Mesenchymal stem cell (in vitro differentiated cells and primary cell): ENCODE data around the gene TEX12.

Experiments
- DNase-seq: peaks from one replicate; pipeline ENCODE4 v3.0.0-alpha.2; 2013
- H2AFZ ChIP-seq: one replicate; pipeline ENCODE4 v1.6.1; 2013; ENCODE audit warnings: low read depth, mild to moderate bottlenecking, control low read depth, inconsistent platforms, low read length, moderate library complexity
- H2AK5ac ChIP-seq: 2 replicates; pipeline ENCODE4 v1.6.1; 2013; ENCODE audit warnings: low read length, moderate library complexity, mild to moderate bottlenecking, inconsistent platforms; ENCODE audit not compliant: severe bottlenecking
- H2BK120ac ChIP-seq: one replicate; pipeline ENCODE4 v1.6.1; 2013; ENCODE audit warnings: low read depth, mild to moderate bottlenecking, inconsistent platforms, low read length, moderate library complexity
- H2BK12ac ChIP-seq, 2 experiments: one replicate each; pipeline ENCODE4 v1.6.1; 2013; ENCODE audit warnings: inconsistent platforms in 2 of 2, low read length in 2 of 2, mild to moderate bottlenecking in 2 of 2, moderate library complexity in 2 of 2, control low read depth in 1 of 2
- H2BK15ac ChIP-seq: one replicate; pipeline ENCODE4 v1.6.1; 2013; ENCODE audit warnings: mild to moderate bottlenecking, low read depth, inconsistent platforms; ENCODE audit not compliant: poor library complexity, severe bottlenecking
- H2BK5ac ChIP-seq: 2 replicates; pipeline ENCODE4 v1.6.1; 2013; ENCODE audit warnings: low read depth, mild to moderate bottlenecking, low read length, control low read depth, inconsistent platforms; ENCODE audit not compliant: poor library complexity, severe bottlenecking
- H3K14ac ChIP-seq, 2 experiments: one replicate each; pipeline ENCODE4 v1.6.1; 2013; ENCODE audit warnings: inconsistent platforms in 2 of 2, low read length in 2 of 2, control low read depth in 1 of 2, mild to moderate bottlenecking in 1 of 2, moderate library complexity in 1 of 2
- H3K18ac ChIP-seq, 2 experiments: one replicate each; pipeline ENCODE4 v1.6.1; 2013; ENCODE audit warnings: inconsistent platforms in 2 of 2, low read length in 2 of 2, control low read depth in 1 of 2, low read depth in 1 of 2, mild to moderate bottlenecking in 1 of 2
- H3K23ac ChIP-seq, 2 experiments: one replicate each; pipeline ENCODE4 v1.6.1; 2013; ENCODE audit warnings: inconsistent platforms in 2 of 2, low read length in 2 of 2, mild to moderate bottlenecking in 2 of 2, moderate library complexity in 2 of 2, control low read depth in 1 of 2
- H3K27ac ChIP-seq: 2 replicates; pipeline ENCODE4 v1.5.1; 2013; ENCODE audit warnings: mild to moderate bottlenecking, moderate library complexity, low read length, control low read depth, inconsistent platforms; ENCODE audit not compliant: poor library complexity, severe bottlenecking
- H3K27me3 ChIP-seq, 2 experiments: 2 replicates each; pipeline versions ENCODE4 v1.6.1 to v1.7.0; 2013; ENCODE audit warnings: low read length in 2 of 2, mild to moderate bottlenecking in 2 of 2, moderate library complexity in 2 of 2, control low read depth in 1 of 2, inconsistent platforms in 1 of 2; ENCODE audit not compliant: control insufficient read depth in 1 of 2, insufficient read depth in 1 of 2
- H3K36me3 ChIP-seq, 2 experiments: 2 replicates each; pipeline versions ENCODE4 v1.6.1 to v1.7.0; 2013; ENCODE audit warnings: low read length in 2 of 2, control low read depth in 1 of 2, inconsistent platforms in 1 of 2, low read depth in 1 of 2, mild to moderate bottlenecking in 1 of 2; ENCODE audit not compliant: insufficient read depth in 2 of 2, control insufficient read depth in 1 of 2
- H3K4ac ChIP-seq, 2 experiments: one replicate each; pipeline ENCODE4 v1.6.1; 2013; ENCODE audit warnings: inconsistent platforms in 2 of 2, low read length in 2 of 2, mild to moderate bottlenecking in 2 of 2, moderate library complexity in 2 of 2, control low read depth in 1 of 2, low read depth in 1 of 2
- H3K4me1 ChIP-seq: 2 replicates; pipeline ENCODE4 v1.6.1; 2013; ENCODE audit warnings: low read depth, low read length, control low read depth; ENCODE audit not compliant: control insufficient read depth, insufficient read depth
- H3K4me2 ChIP-seq: 2 replicates; pipeline ENCODE4 v1.6.1; 2013; ENCODE audit warnings: low read length, mild to moderate bottlenecking, inconsistent platforms; ENCODE audit not compliant: poor library complexity, severe bottlenecking
- H3K4me3 ChIP-seq, 2 experiments: 2 replicates each; pipeline versions ENCODE4 v1.5.1 to v1.7.0; 2013; ENCODE audit warnings: low read length in 2 of 2, mild to moderate bottlenecking in 2 of 2, control low read depth in 1 of 2, low read depth in 1 of 2; ENCODE audit not compliant: insufficient read depth in 1 of 2
- H3K79me1 ChIP-seq: replicated peaks from 2 replicates; pipeline ENCODE4 v1.6.1; 2013; ENCODE audit warnings: mild to moderate bottlenecking, control low read depth, low read length, inconsistent platforms; ENCODE audit not compliant: poor library complexity, severe bottlenecking
- H3K9ac ChIP-seq: 2 replicates; pipeline ENCODE4 v1.7.0; 2013; ENCODE audit warnings: mild to moderate bottlenecking, low read length, moderate library complexity
- H3K9me3 ChIP-seq: 2 replicates; pipeline ENCODE4 v1.7.0; 2013; ENCODE audit warnings: mild to moderate bottlenecking, low read length; ENCODE audit not compliant: control insufficient read depth
- H4K8ac ChIP-seq: one replicate; pipeline ENCODE4 v1.6.1; 2013; ENCODE audit warnings: inconsistent platforms, mild to moderate bottlenecking, low read length, moderate library complexity
- H4K91ac ChIP-seq: one replicate; pipeline ENCODE4 v1.6.1; 2013; ENCODE audit warnings: mild to moderate bottlenecking, low read length, inconsistent platforms
- WGBS: methylation state at CpG from one replicate; pipeline ENCODE4 v1.1.7; 2013; ENCODE audit warnings: mixed read lengths; 5-methylcytosine and 5-hydroxymethylcytosine counted together

The TEX12 gene

DNA sequence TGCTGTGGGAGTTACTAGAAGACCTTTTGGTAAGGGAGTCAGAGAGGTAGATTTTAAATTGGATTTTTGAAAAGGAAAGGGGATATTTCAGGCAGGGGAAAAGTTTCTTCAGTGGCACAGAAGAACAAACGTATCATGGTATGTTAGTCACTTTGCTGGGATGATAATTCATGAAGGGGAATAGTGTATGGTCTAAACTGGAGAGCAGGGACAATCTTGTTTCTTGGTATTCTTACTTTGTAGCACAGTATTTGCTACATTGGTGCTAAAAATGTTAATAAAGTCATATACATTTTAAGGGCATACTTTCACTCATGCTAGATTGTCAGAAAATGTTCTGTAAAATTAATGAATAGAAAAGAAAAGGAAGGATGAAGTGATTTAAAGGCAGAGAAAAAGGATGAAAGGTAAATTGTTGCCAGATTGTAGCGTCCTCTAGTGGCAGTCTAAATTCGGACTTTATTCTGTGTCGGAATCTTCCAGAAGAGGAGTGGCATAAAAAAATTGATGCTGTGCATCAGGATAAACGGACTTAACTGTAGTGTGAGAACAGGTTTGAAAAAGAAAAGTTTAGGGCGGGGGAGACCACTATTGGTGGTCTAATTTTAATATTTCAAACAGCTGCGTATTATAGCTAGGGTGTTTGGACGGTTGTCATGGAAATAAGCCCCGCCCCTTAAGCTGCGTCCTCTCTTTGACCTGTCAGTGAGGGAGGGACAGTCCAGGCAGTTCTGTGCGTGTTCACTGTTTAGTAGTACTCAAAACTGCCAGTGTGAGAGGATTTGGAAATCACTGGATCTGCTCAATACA, 7.8 kb downstream of the TEX12 start, which contains the start of gene BCO2:
BCO2 (plus strand) TSS at position 724 of the 810 bp plus-strand sequence. CDS start 90 bp downstream, outside the sequence.
- Histone ChIP-seq H3K27me3 (peaks cover 0 to 3% of the 10 kb centered on the region in 2 experiments), H3K79me1 (no peaks in the 10 kb centered on the region), H3K4me3 (peak within 1 kb of the TSS in 1 of 2 experiments; percentile 69), H3K4me1 (peaks cover 3% of the 10 kb centered on the region), H3K18ac (no peak within 1 kb of the TSS), H2BK15ac (no peak within 1 kb of the TSS), H3K9me3 (no peaks in the 10 kb centered on the region), H2AFZ (no peak within 1 kb of the TSS), H3K36me3 (no peaks in the 10 kb centered on the region), H3K27ac (no peak within 1 kb of the TSS), H2AK5ac (no peak within 1 kb of the TSS), H3K4ac (no peak within 1 kb of the TSS), H4K8ac (no peak within 1 kb of the TSS), H2BK5ac (no peak within 1 kb of the TSS), H2BK120ac (no peak within 1 kb of the TSS), H3K4me2 (peak within 1 kb of the TSS; percentile 74), H3K14ac (no peak within 1 kb of the TSS), H2BK12ac (no peak within 1 kb of the TSS), H3K9ac (peak within 1 kb of the TSS; percentile 88), H3K23ac (no peak within 1 kb of the TSS), H4K91ac (no peak within 1 kb of the TSS)
- DNase-seq, result peak; percentile 96
- WGBS, result 3% methylated on average over 11 of the region's 11 CpGs

DNA sequence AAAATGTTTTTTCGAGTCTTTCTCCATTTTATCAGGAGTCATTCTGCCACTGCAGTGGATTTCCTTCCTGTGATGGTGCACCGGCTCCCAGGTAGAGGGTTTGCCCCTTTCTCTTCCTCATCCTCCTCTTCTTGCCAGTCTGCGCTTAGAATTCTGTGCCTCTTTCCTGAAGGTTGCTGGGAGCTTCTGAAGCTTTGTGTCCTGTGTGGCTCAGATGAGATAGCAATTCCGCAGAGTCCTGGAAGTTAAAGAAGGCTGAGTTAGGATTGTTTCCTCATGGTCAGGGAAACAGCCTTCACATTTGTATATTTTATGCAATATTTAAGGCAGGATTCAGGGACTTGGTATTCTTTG, 8.4 kb downstream of the TEX12 start:
- Histone ChIP-seq H3K79me1 (no peaks in the 10 kb centered on the region), H3K4me2 (peak overlapping the region; percentile 74), H3K36me3 (no peaks in the 10 kb centered on the region), H3K27me3 (peaks cover 0 to 3% of the 10 kb centered on the region in 2 experiments), H3K9me3 (no peaks in the 10 kb centered on the region), H3K27ac (no peak overlapping the region), H3K4me3 (peak overlapping the region in 1 of 2 experiments; percentile 69), H2AK5ac (no peak overlapping the region), H2BK120ac (no peak overlapping the region), H2BK12ac (no peak overlapping the region), H3K23ac (no peak overlapping the region), H4K8ac (no peak overlapping the region), H2BK15ac (no peak overlapping the region), H3K4ac (no peak overlapping the region), H3K14ac (no peak overlapping the region), H2AFZ (no peak overlapping the region), H3K4me1 (peaks cover 3% of the 10 kb centered on the region), H2BK5ac (no peak overlapping the region), H4K91ac (no peak overlapping the region), H3K18ac (no peak overlapping the region), H3K9ac (peak overlapping the region; percentile 88)
- DNase-seq, result no peak
- WGBS, result 54% methylated on average over 2 of the region's 4 CpGs

DNA sequence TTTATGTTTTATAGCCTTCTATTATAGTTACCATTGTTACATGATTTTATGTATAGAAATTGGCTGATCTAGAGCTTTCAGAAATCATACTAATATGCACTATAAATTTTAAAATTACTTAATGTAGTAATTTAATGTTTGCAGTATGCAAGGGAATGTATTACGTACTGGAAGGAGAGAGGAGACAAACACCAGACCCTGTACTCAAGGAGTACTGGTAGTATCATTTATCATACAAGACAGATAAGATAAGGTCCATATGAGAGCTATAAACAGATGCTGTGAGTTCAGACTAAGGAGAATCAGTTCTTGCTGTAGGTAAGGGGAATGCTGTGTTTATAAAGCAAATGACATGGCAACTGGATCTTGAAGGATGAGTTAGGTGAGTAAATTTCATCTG, 8.9 kb downstream of the TEX12 start:
- H3K36me3 ChIP-seq, result no peaks in the 10 kb centered on the region
- peak overlapping the region; percentile 88 for H3K9ac ChIP-seq
- H2BK15ac ChIP-seq, result no peak overlapping the region
- WGBS, result no CpG with 5 or more reads among the region's 1 CpG
- no peak overlapping the region for H3K14ac ChIP-seq
- H2BK5ac ChIP-seq, result no peak overlapping the region
- H3K4me1 ChIP-seq, result peaks cover 3% of the 10 kb centered on the region
- no peak overlapping the region for H4K91ac ChIP-seq
- peak; percentile 55 for DNase-seq
- H3K4me3 ChIP-seq, result no peak overlapping the region
- H2AFZ ChIP-seq, result no peak overlapping the region
- H3K9me3 ChIP-seq, result no peaks in the 10 kb centered on the region
- no peak overlapping the region for H2BK120ac ChIP-seq
- no peak overlapping the region for H2AK5ac ChIP-seq
- no peak overlapping the region for H3K23ac ChIP-seq
- no peak overlapping the region for H2BK12ac ChIP-seq
- no peak overlapping the region for H3K4ac ChIP-seq
- no peak overlapping the region for H3K4me2 ChIP-seq
- no peak overlapping the region for H3K27ac ChIP-seq
- H3K27me3 ChIP-seq, result peaks cover 0 to 3% of the 10 kb centered on the region in 2 experiments
- H3K79me1 ChIP-seq, result no peaks in the 10 kb centered on the region
- no peak overlapping the region for H4K8ac ChIP-seq
- no peak overlapping the region for H3K18ac ChIP-seq

DNA sequence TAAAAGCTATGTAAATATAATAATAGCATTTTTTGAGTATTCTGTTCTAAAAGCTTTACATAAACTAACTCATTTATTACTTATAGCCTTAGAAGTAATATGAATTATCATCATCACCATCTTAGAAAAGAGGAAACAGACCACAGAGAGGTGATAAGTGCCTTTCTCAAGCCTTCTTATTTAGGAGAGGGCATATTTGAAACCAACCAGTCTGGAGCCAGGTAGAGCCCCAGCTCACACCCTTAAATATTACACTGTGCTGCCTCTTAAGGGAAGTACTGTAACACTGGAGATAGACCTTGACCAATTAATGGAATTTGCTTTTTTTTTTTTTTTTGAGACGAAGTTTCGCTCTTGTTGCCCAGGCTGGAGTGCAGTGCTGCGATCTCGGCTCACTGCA, 10.4 kb downstream of the TEX12 start:
- no peak overlapping the region for H3K4ac ChIP-seq
- no peak overlapping the region for H4K8ac ChIP-seq
- H3K4me2 ChIP-seq, result no peak overlapping the region
- H3K27ac ChIP-seq, result no peak overlapping the region
- WGBS, result 95% methylated on average over 4 of the region's 4 CpGs
- no peaks in the 10 kb centered on the region for H3K79me1 ChIP-seq
- no peak overlapping the region for H3K4me3 ChIP-seq
- DNase-seq, result no peak
- no peak overlapping the region for H3K14ac ChIP-seq
- no peak overlapping the region for H2BK5ac ChIP-seq
- no peak overlapping the region for H2BK15ac ChIP-seq
- H3K9ac ChIP-seq, result no peak overlapping the region
- no peak overlapping the region for H2AK5ac ChIP-seq
- H2BK120ac ChIP-seq, result no peak overlapping the region
- peaks cover 3% of the 10 kb centered on the region for H3K4me1 ChIP-seq
- H4K91ac ChIP-seq, result no peak overlapping the region
- H3K36me3 ChIP-seq, result no peaks in the 10 kb centered on the region
- H3K23ac ChIP-seq, result no peak overlapping the region
- no peak overlapping the region for H3K18ac ChIP-seq
- H3K27me3 ChIP-seq, result peaks cover 0 to 3% of the 10 kb centered on the region in 2 experiments
- H2AFZ ChIP-seq, result no peak overlapping the region
- no peaks in the 10 kb centered on the region for H3K9me3 ChIP-seq
- H2BK12ac ChIP-seq, result no peak overlapping the region
